Caco-2 (cell line): ENCODE results near the gene YY1. TPM values are rescaled to one million over a fixed set of nuclear protein-coding genes. Genes with fewer than 3 reads are reported as not detected.

Source experiments
- BruUV-seq: library from RNA; stranded (reverse); fragments of 400-500 nt; replicated peaks from 2 replicates; lab custom pipeline; 2021; lab: Mats Ljungman, UMichigan
- CTCF ChIA-PET: fragments of 300-600 bp; sonication (Branson Sonifier 250); formaldehyde crosslinking; loops from one replicate; lab custom pipeline; 2022; ENCODE audit warnings: antibody characterized with exemption; lab: Charles Lee
- POLR2A ChIA-PET: fragments of 300-600 bp; sonication (Branson Sonifier 250); formaldehyde crosslinking; loops from one replicate; lab custom pipeline; 2022; ENCODE audit warnings: antibody characterized with exemption; lab: Charles Lee
- DNase-seq, 2 experiments: peaks; one replicate each; pipeline versions ENCODE4 v3.0.0 to v3.0.0-alpha.2; 2020 to 2022
- H3K27me3 ChIP-seq: replicated peaks from 2 replicates; pipeline ENCODE4 v1.6.0; 2011; ENCODE audit warnings: low read length; ENCODE audit not compliant: control insufficient read depth, insufficient read depth
- H3K36me3 ChIP-seq: 2 replicates; pipeline ENCODE4 v1.5.1; 2011; ENCODE audit warnings: low read length; ENCODE audit not compliant: control insufficient read depth, insufficient read depth
- H3K4me1 ChIP-seq: fragments of 250-450 bp; sonication (Bioruptor Pico); 2 replicates; pipeline ENCODE4 v1.5.1; 2020; ENCODE audit warnings: mild to moderate bottlenecking
- H3K4me3 ChIP-seq: 2 replicates; pipeline ENCODE4 v1.5.1; 2011; ENCODE audit warnings: low read depth, mild to moderate bottlenecking, control low read depth, low read length
- H3K9me3 ChIP-seq: fragments of 250-450 bp; sonication (Bioruptor Pico); 2 replicates; pipeline ENCODE4 v1.5.1; 2020; ENCODE audit warnings: mild to moderate bottlenecking, moderate library complexity
- H3K27ac Mint-ChIP-seq: one replicate; pipeline ENCODE4 v1.8.0; 2022; ENCODE audit warnings: mixed read lengths; ENCODE audit not compliant: unreplicated experiment
- H3K27me3 Mint-ChIP-seq: one replicate; pipeline ENCODE4 v1.8.0; 2022; ENCODE audit warnings: mixed read lengths; ENCODE audit not compliant: insufficient read depth, unreplicated experiment
- H3K36me3 Mint-ChIP-seq: one replicate; pipeline ENCODE4 v1.8.0; 2022; ENCODE audit warnings: mild to moderate bottlenecking, mixed read lengths; ENCODE audit not compliant: insufficient read depth, unreplicated experiment
- H3K4me1 Mint-ChIP-seq: one replicate; pipeline ENCODE4 v1.8.0; 2022; ENCODE audit warnings: low read depth, mixed read lengths; ENCODE audit not compliant: unreplicated experiment
- H3K4me3 Mint-ChIP-seq: one replicate; pipeline ENCODE4 v1.8.0; 2022; ENCODE audit warnings: mild to moderate bottlenecking, moderate library complexity, mixed read lengths; ENCODE audit not compliant: unreplicated experiment
- H3K9me3 Mint-ChIP-seq: one replicate; pipeline ENCODE4 v1.8.0; 2022; ENCODE audit warnings: mixed read lengths; ENCODE audit not compliant: unreplicated experiment
- CTCF ChIP-seq, 2 experiments: fragments of 200-600 bp in 1 of 2; IDR thresholded peaks; 1 replicate in 1 of 2; 2 replicates in 1 of 2; pipeline versions ENCODE4 v1.5.1 to v1.8.0; 2011 to 2022; ENCODE audit warnings: antibody characterized with exemption in 1 of 2, control low read depth in 1 of 2, inconsistent platforms in 1 of 2, low read depth in 1 of 2, low read length in 1 of 2, mild to moderate bottlenecking in 1 of 2, moderate library complexity in 1 of 2; ENCODE audit not compliant: insufficient read depth in 1 of 2, severe bottlenecking in 1 of 2, unreplicated experiment in 1 of 2
- intact Hi-C: fragments of 100-400 bp; cut with micrococcal nuclease; formaldehyde crosslinking; loops from one replicate; pipeline ENCODE4 v1.10.0; 2022; ENCODE audit not compliant: unreplicated experiment
- total RNA-seq: library from RNA; stranded (reverse); gene quantifications from 2 replicates; pipeline ENCODE4 v1.2.3, GENCODE V29; 2022

Gene YY1
- total RNA-seq, 1 experiment from 2014 or later, result 94.1 TPM

GRCh38 chr14:100191584-100192249 is 47.2 kb upstream of the YY1 start:
- intact Hi-C loops, result loop anchor here (1.0 to 5.0 kb wide), 6 partner anchors 23 to 186 kb away; partner anchors contain the start of gene WDR25
- POLR2A ChIA-PET, result interaction anchor here (1.6 kb wide), 1 partner anchor 23 kb away, joined by 11 read pairs; no protein-coding TSS in a partner anchor
- Histone ChIP-seq H3K4me3 (no peak overlapping the region), H3K36me3 (no peaks in the 10 kb centered on the region), H3K9me3 (no peaks in the 10 kb centered on the region), H3K4me1 (peaks cover 10% of the 10 kb centered on the region), H3K27me3 (no peaks in the 10 kb centered on the region)
- no peak for TF ChIP-seq CTCF (IDR thresholded peaks at IDR 0.05; ENCODE audit: insufficient read depth in 1 of 2, low read depth in 1 of 2, low read length in 1 of 2, severe bottlenecking in 1 of 2, unreplicated experiment in 1 of 2)
- BruUV-seq, result no TSS peak
- no peak for DNase-seq
- Mint-ChIP-seq H3K4me3 (no peak overlapping the region), H3K4me1 (peaks cover 6% of the 10 kb centered on the region), H3K27me3 (no peaks in the 10 kb centered on the region), H3K27ac (no peak overlapping the region), H3K9me3 (no peaks in the 10 kb centered on the region), H3K36me3 (no peaks in the 10 kb centered on the region)
- CTCF ChIA-PET, result interaction anchor here (0.6 to 2.2 kb wide), 3 partner anchors 13 to 89 kb away, joined by 3 to 19 read pairs (median 12); no protein-coding TSS in a partner anchor

GRCh38 chr14:100192250-100192671 is 46.7 kb upstream of the YY1 start:
- H3K36me3 ChIP-seq, result no peaks in the 10 kb centered on the region
- Mint-ChIP-seq H3K36me3 (no peaks in the 10 kb centered on the region), H3K4me3 (peak overlapping the region; percentile 71), H3K27ac (peak overlapping the region; percentile 86), H3K9me3 (no peaks in the 10 kb centered on the region), H3K4me1 (peaks cover 6% of the 10 kb centered on the region), H3K27me3 (no peaks in the 10 kb centered on the region)
- peak in 1 of 2 experiments; percentile 20 for DNase-seq
- H3K4me1 ChIP-seq, result peaks cover 10% of the 10 kb centered on the region
- intact Hi-C loops, result loop anchor here (1.0 to 5.0 kb wide), 6 partner anchors 23 to 185 kb away; partner anchors contain the start of gene WDR25
- no peak for TF ChIP-seq CTCF (IDR thresholded peaks at IDR 0.05; ENCODE audit: insufficient read depth in 1 of 2, low read depth in 1 of 2, low read length in 1 of 2, severe bottlenecking in 1 of 2, unreplicated experiment in 1 of 2)
- H3K27me3 ChIP-seq, result no peaks in the 10 kb centered on the region
- H3K4me3 ChIP-seq, result peak overlapping the region; percentile 36
- ChIA-PET POLR2A (interaction anchor here (0.6 to 1.6 kb wide), 6 partner anchors 12 to 711 kb away, joined by 4 to 11 read pairs (median 6); partner anchors contain the start of genes CCNK and SETD3), CTCF (interaction anchor here (0.6 to 2.2 kb wide), 20 partner anchors 12 to 293 kb away, joined by 3 to 27 read pairs (median 7); partner anchors contain the start of gene DEGS2)
- TSS peak; percentile 71 for BruUV-seq
- H3K9me3 ChIP-seq, result no peaks in the 10 kb centered on the region

- Histone ChIP-seq H3K4me3 (peak overlapping the region; percentile 36), H3K4me1 (peaks cover 10% of the 10 kb centered on the region), H3K27me3 (no peaks in the 10 kb centered on the region), H3K36me3 (no peaks in the 10 kb centered on the region), H3K9me3 (no peaks in the 10 kb centered on the region)
- peak; percentile 72 to 82 for TF ChIP-seq CTCF (IDR thresholded peaks at IDR 0.05; ENCODE audit: insufficient read depth in 1 of 2, low read depth in 1 of 2, low read length in 1 of 2, severe bottlenecking in 1 of 2, unreplicated experiment in 1 of 2)
- Mint-ChIP-seq H3K4me3 (peak overlapping the region; percentile 71), H3K27me3 (no peaks in the 10 kb centered on the region), H3K27ac (peak overlapping the region; percentile 86), H3K9me3 (no peaks in the 10 kb centered on the region), H3K4me1 (peaks cover 6% of the 10 kb centered on the region), H3K36me3 (no peaks in the 10 kb centered on the region)
- ChIA-PET CTCF (interaction anchor here (0.5 to 2.2 kb wide), 30 partner anchors 9 to 293 kb away, joined by 3 to 27 read pairs (median 4); partner anchors contain the start of gene DEGS2), POLR2A (interaction anchor here (0.6 to 1.6 kb wide), 8 partner anchors 12 to 712 kb away, joined by 3 to 11 read pairs (median 6); partner anchors contain the start of genes CCNK and SETD3)
- DNase-seq, result peak; percentile 99
- intact Hi-C loops, result loop anchor here (1.0 to 5.0 kb wide), 9 partner anchors 22 to 211 kb away; partner anchors contain the start of gene WDR25
- no TSS peak for BruUV-seq
Observed at GRCh38 chr14:100192672-100193416, 46.1 kb upstream of the YY1 start.
